CD4-positive, alpha-beta memory T cell (primary cell): ENCODE measurements around the gene RPL27A. TPM values are rescaled to one million over a fixed set of nuclear protein-coding genes. Genes with fewer than 3 reads are reported as not detected.

Experiments used
- CTCF ChIA-PET: fragments of 350-600 bp; sonication (Branson Sonifier 250); formaldehyde crosslinking; loops from one replicate; lab custom pipeline; 2021; ENCODE audit warnings: inconsistent platforms; ENCODE audit not compliant: partially characterized antibody; lab: Charles Lee
- POLR2A ChIA-PET: fragments of 350-600 bp; sonication (Branson Sonifier 250); formaldehyde crosslinking; loops from one replicate; lab custom pipeline; 2021; ENCODE audit not compliant: partially characterized antibody; lab: Charles Lee
- DNase-seq, 5 donors: peaks; one replicate each; pipeline versions ENCODE4 v3.0.0 to v3.0.0-alpha.2; 2020 to 2022; ENCODE audit warnings: mixed read lengths in 1 of 5
- H3K27ac ChIP-seq: one replicate; pipeline ENCODE4 v1.7.0; 2013; ENCODE audit warnings: low read depth, low read length
- H3K27me3 ChIP-seq: 2 replicates; pipeline ENCODE4 v1.7.0; 2013; ENCODE audit warnings: mild to moderate bottlenecking, low read length, moderate library complexity; ENCODE audit not compliant: insufficient read depth
- H3K36me3 ChIP-seq: 2 replicates; pipeline ENCODE4 v1.7.0; 2013; ENCODE audit warnings: mild to moderate bottlenecking, low read length, moderate library complexity; ENCODE audit not compliant: insufficient read depth
- H3K4me1 ChIP-seq: 2 replicates; pipeline ENCODE4 v1.7.0; 2013; ENCODE audit warnings: mild to moderate bottlenecking, low read length, moderate library complexity; ENCODE audit not compliant: insufficient read depth
- H3K4me3 ChIP-seq, 2 donors: one replicate each; pipeline ENCODE4 v1.7.0; 2013; ENCODE audit warnings: low read length in 2 of 2, mild to moderate bottlenecking in 1 of 2
- H3K9me3 ChIP-seq, 2 donors: one replicate each; pipeline ENCODE4 v1.7.0; 2013; ENCODE audit warnings: low read length in 2 of 2, control low read depth in 1 of 2; ENCODE audit not compliant: control insufficient read depth in 1 of 2
- H3K27ac Mint-ChIP-seq, 7 donors: one replicate each; pipeline ENCODE4 v1.8.0; 2020 to 2021; ENCODE audit warnings: mixed read lengths in 7 of 7, mild to moderate bottlenecking in 6 of 7, inconsistent platforms in 3 of 7, moderate library complexity in 3 of 7
- H3K27me3 Mint-ChIP-seq, 2 donors: one replicate each; pipeline ENCODE4 v1.8.0; 2020 to 2021; ENCODE audit warnings: mixed read lengths in 2 of 2
- H3K36me3 Mint-ChIP-seq, 2 donors: one replicate each; pipeline ENCODE4 v1.8.0; 2020 to 2021; ENCODE audit warnings: mixed read lengths in 2 of 2, inconsistent platforms in 1 of 2, mild to moderate bottlenecking in 1 of 2
- H3K4me1 Mint-ChIP-seq, 4 donors: one replicate each; pipeline ENCODE4 v1.8.0; 2020 to 2021; ENCODE audit warnings: mixed read lengths in 4 of 4, mild to moderate bottlenecking in 1 of 4
- H3K4me3 Mint-ChIP-seq, 8 donors: one replicate each; pipeline ENCODE4 v1.8.0; 2020 to 2021; ENCODE audit warnings: mixed read lengths in 8 of 8, mild to moderate bottlenecking in 7 of 8, moderate library complexity in 6 of 8, inconsistent platforms in 3 of 8
- H3K9me3 Mint-ChIP-seq, 8 donors: one replicate each; pipeline ENCODE4 v1.8.0; 2020 to 2021; ENCODE audit warnings: mixed read lengths in 8 of 8, mild to moderate bottlenecking in 5 of 8, inconsistent platforms in 3 of 8, moderate library complexity in 1 of 8
- intact Hi-C: fragments of 100-400 bp; cut with micrococcal nuclease; formaldehyde crosslinking; loops from one replicate; pipeline ENCODE4 v1.15.1; 2023
- polyA plus RNA-seq, 2 donors: library from polyadenylated mRNA; unstranded; fragments of 300-500 nt; fragmentation: Illumina TruSeq; gene quantifications; one replicate each; pipeline ENCODE4 v1.2.3, GENCODE V29; 2021
- total RNA-seq, 2 experiments: library from RNA; stranded (reverse); gene quantifications; one replicate each; pipeline ENCODE4 v1.2.3, GENCODE V29; 2021

Gene RPL27A
- total and polyA plus RNA-seq, 4 experiments from 2014 or later: 1,456 to 3,736 (median 2,555) TPM

- CTCF ChIA-PET: no interaction called here
- Mint-ChIP-seq H3K9me3 (peaks cover 0 to 3% (median 0%) of the 10 kb centered on the region in 8 donors), H3K4me1 (no peaks in the 10 kb centered on the region), H3K36me3 (no peaks in the 10 kb centered on the region), H3K4me3 (no peak overlapping the region), H3K27me3 (peaks cover 0 to 5% of the 10 kb centered on the region in 2 donors), H3K27ac (no peak overlapping the region)
- intact Hi-C loops: no loop called here
- Histone ChIP-seq H3K27me3 (no peaks in the 10 kb centered on the region), H3K4me3 (no peak overlapping the region), H3K9me3 (no peaks in the 10 kb centered on the region), H3K36me3 (no peaks in the 10 kb centered on the region), H3K27ac (no peak overlapping the region), H3K4me1 (no peaks in the 10 kb centered on the region)
- no peak for DNase-seq
- POLR2A ChIA-PET: no interaction called here
These were observed 24.3 kb downstream of the RPL27A start for GRCh38 chr11:8706673-8707432.

DNA sequence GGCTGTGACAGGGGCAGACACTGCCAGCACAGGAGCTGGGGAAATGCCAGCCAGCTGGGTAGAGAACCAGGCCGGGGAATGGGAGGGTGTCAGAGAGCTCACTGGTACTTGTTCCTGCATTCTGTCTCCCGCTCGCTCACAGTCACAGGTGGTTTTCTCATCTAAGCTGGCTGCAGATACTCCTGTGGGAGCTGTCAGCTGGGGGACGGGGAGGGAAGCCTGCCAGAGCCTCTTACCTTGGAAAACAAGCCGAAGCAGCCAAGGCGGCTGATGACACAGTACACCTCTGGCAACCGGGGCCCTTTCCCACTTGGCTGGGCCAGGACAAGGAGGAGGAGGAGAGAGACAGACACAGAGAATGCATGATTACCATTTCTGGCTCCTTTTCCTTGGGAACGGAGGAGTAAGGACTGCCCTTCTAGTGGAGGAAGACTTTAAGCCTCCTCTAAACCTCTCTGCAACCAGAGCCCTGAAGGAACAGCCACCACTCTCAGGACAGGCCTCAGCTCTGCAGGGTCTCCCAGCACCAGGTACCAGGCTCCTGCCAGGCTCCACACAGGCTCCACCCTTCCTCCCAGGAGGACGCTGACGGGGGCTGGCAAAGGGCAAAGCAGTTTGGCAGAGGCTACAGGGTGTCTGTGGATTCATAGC, 25.1 kb downstream of the RPL27A start:
- H3K27ac Mint-ChIP-seq: no peak overlapping the region
- no peaks in the 10 kb centered on the region for H3K4me1 Mint-ChIP-seq
- no peaks in the 10 kb centered on the region for H3K4me1 ChIP-seq
- ChIA-PET POLR2A (no interaction called here), CTCF (no interaction called here)
- H3K9me3 ChIP-seq: no peaks in the 10 kb centered on the region
- H3K27me3 Mint-ChIP-seq: peaks cover 0 to 5% of the 10 kb centered on the region in 2 donors
- no peaks in the 10 kb centered on the region for H3K36me3 ChIP-seq
- H3K4me3 ChIP-seq: no peak overlapping the region
- H3K4me3 Mint-ChIP-seq: no peak overlapping the region
- peaks cover 0 to 3% (median 0%) of the 10 kb centered on the region in 8 donors for H3K9me3 Mint-ChIP-seq
- DNase-seq: no peak
- no peaks in the 10 kb centered on the region for H3K27me3 ChIP-seq
- no peaks in the 10 kb centered on the region for H3K36me3 Mint-ChIP-seq
- no peak overlapping the region for H3K27ac ChIP-seq
- intact Hi-C loops: no loop called here

GRCh38 chr11:8709002-8709672, 26.5 kb downstream of the RPL27A start:
- peaks cover 0 to 3% (median 0%) of the 10 kb centered on the region in 8 donors for H3K9me3 Mint-ChIP-seq
- H3K36me3 Mint-ChIP-seq: no peaks in the 10 kb centered on the region
- Histone ChIP-seq H3K4me1 (no peaks in the 10 kb centered on the region), H3K27ac (no peak overlapping the region), H3K9me3 (no peaks in the 10 kb centered on the region), H3K36me3 (no peaks in the 10 kb centered on the region), H3K27me3 (no peaks in the 10 kb centered on the region), H3K4me3 (no peak overlapping the region)
- no peak overlapping the region for H3K4me3 Mint-ChIP-seq
- H3K4me1 Mint-ChIP-seq: no peaks in the 10 kb centered on the region
- POLR2A ChIA-PET: no interaction called here
- no peak overlapping the region for H3K27ac Mint-ChIP-seq
- peaks cover 0 to 5% of the 10 kb centered on the region in 2 donors for H3K27me3 Mint-ChIP-seq
- intact Hi-C loops: no loop called here
- CTCF ChIA-PET: interaction anchor here (1.4 kb wide), 1 partner anchor 11 kb away, joined by 3 read pairs; no protein-coding TSS in a partner anchor
- DNase-seq: no peak

DNA sequence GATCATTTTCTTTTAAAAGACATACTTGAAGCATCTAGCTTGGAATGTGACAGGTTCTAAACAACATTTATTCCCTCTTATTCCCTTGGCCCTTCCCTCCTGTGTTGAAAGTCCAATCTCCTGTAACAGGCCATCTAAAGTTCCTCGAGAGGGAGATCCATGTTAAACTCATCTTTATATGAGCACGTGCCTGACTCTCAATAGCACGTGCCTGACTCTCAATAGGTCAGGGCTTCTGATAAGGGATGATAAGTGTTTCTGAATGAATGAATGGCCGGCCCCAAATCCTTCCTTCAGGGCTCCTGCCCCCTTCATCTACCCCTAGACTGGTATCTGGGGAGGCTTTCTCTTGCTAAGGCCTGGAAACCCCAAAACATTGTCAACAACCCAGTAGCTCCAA, 27.2 kb downstream of the RPL27A start:
- H3K9me3 ChIP-seq: no peaks in the 10 kb centered on the region
- CTCF ChIA-PET: interaction anchor here (1.4 kb wide), 1 partner anchor 12 kb away, joined by 3 read pairs; no protein-coding TSS in a partner anchor
- DNase-seq: no peak
- Mint-ChIP-seq H3K27ac (no peak overlapping the region), H3K27me3 (peaks cover 0 to 5% of the 10 kb centered on the region in 2 donors), H3K36me3 (no peaks in the 10 kb centered on the region), H3K9me3 (peaks cover 0 to 3% (median 0%) of the 10 kb centered on the region in 8 donors), H3K4me1 (no peaks in the 10 kb centered on the region), H3K4me3 (no peak overlapping the region)
- H3K4me3 ChIP-seq: no peak overlapping the region
- intact Hi-C loops: no loop called here
- POLR2A ChIA-PET: no interaction called here
- H3K27ac ChIP-seq: no peak overlapping the region
- H3K4me1 ChIP-seq: no peaks in the 10 kb centered on the region
- H3K36me3 ChIP-seq: no peaks in the 10 kb centered on the region
- no peaks in the 10 kb centered on the region for H3K27me3 ChIP-seq

- peaks cover 0 to 2% of the 10 kb centered on the region in 2 donors for H3K27me3 Mint-ChIP-seq
- H3K36me3 Mint-ChIP-seq: no peaks in the 10 kb centered on the region
- peaks cover 0 to 1% (median 0%) of the 10 kb centered on the region in 8 donors for H3K9me3 Mint-ChIP-seq
- no peaks in the 10 kb centered on the region for H3K36me3 ChIP-seq
- H3K27me3 ChIP-seq: no peaks in the 10 kb centered on the region
- no peak overlapping the region for H3K4me3 ChIP-seq
- no peaks in the 10 kb centered on the region for H3K4me1 ChIP-seq
- ChIA-PET CTCF (no interaction called here), POLR2A (no interaction called here)
- no peak overlapping the region for H3K27ac Mint-ChIP-seq
- H3K4me3 Mint-ChIP-seq: no peak overlapping the region
- no peak overlapping the region for H3K27ac ChIP-seq
- DNase-seq: no peak
- intact Hi-C loops: no loop called here
- H3K4me1 Mint-ChIP-seq: no peaks in the 10 kb centered on the region
- no peaks in the 10 kb centered on the region for H3K9me3 ChIP-seq
These were observed 29.4 kb downstream of the RPL27A start for GRCh38 chr11:8711895-8712442.

DNA sequence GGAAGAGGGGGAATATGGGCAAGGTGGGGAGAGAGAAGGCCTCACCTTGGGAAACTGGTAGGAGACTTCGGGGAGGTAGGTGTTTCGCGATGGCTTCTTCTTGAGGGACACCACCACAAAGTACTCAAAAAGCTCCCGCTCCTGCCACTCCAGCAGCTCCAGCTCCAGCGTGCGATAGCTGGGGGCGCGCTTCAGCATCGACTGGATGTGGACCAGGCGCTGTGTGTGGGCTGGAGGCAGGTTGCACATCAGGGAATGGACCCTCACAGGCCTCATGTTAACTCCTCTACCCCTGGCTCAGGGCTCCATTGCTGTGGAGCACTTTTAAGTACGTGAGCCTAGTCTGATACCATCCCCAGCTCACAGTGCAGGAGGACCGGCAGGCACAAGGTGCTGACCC, 29.9 kb downstream of the RPL27A start:
- Histone ChIP-seq H3K27ac (no peak overlapping the region), H3K27me3 (no peaks in the 10 kb centered on the region), H3K9me3 (no peaks in the 10 kb centered on the region), H3K4me3 (no peak overlapping the region), H3K4me1 (no peaks in the 10 kb centered on the region), H3K36me3 (no peaks in the 10 kb centered on the region)
- Mint-ChIP-seq H3K9me3 (peaks cover 0 to 1% (median 0%) of the 10 kb centered on the region in 8 donors), H3K27me3 (peaks cover 0 to 4% of the 10 kb centered on the region in 2 donors), H3K4me3 (no peak overlapping the region), H3K27ac (no peak overlapping the region), H3K4me1 (peaks cover 0 to 4% (median 1%) of the 10 kb centered on the region in 4 donors), H3K36me3 (no peaks in the 10 kb centered on the region)
- intact Hi-C loops: no loop called here
- ChIA-PET CTCF (no interaction called here), POLR2A (no interaction called here)
- no peak for DNase-seq
